HCT116 (cell line): ENCODE data around the gene CAPN5. TPM values are rescaled to one million over a fixed set of nuclear protein-coding genes. Genes with fewer than 3 reads are reported as not detected.

Experiments
- ATAC-seq: fragments of 200-7000 bp; cut with Tn5 transposase; 2 replicates; pipeline ENCODE4 v1.9.1; 2020; ENCODE audit warnings: mild to moderate bottlenecking, moderate library complexity
- BruUV-seq: library from RNA; stranded (reverse); fragments of 400-500 nt; replicated peaks from 2 replicates; lab custom pipeline; 2021; lab: Mats Ljungman, UMichigan
- CTCF ChIA-PET: fragments of 300-600 bp; sonication (Branson Sonifier 250); formaldehyde crosslinking; loops from one replicate; lab custom pipeline; 2021; ENCODE audit warnings: antibody characterized with exemption; lab: Charles Lee
- POLR2A ChIA-PET: fragments of 300-600, 350-600 bp; sonication (Branson Sonifier 250); formaldehyde crosslinking; loops from one replicate; lab custom pipeline; 2021; ENCODE audit warnings: antibody characterized with exemption; lab: Charles Lee
- RAD21 ChIA-PET, 2 experiments: fragments of 300-600 bp; sonication (Branson Sonifier 250); formaldehyde crosslinking; loops; one replicate each; lab custom pipeline; 2023; ENCODE audit warnings: low total read pairs in 2 of 2; ENCODE audit not compliant: uncharacterized antibody in 2 of 2, unreplicated experiment in 2 of 2, low non-redundant PET in 1 of 2; lab: Charles Lee
- DNase-seq: peaks from one replicate; pipeline ENCODE4 v3.0.0-alpha.2; 2010; ENCODE audit warnings: low read depth, low spot score
- H2AFZ ChIP-seq: fragments of 200-600 bp; shearing (Covaris generic), sonication (generic); 2 replicates; pipeline ENCODE4 v1.6.1; 2017; ENCODE audit warnings: low read depth, mixed run types, mixed read lengths, antibody characterized with exemption, low read length; ENCODE audit not compliant: poor library complexity, severe bottlenecking
- H3K27ac ChIP-seq: 2 replicates; pipeline ENCODE4 v1.5.1; 2012; ENCODE audit warnings: low read depth, low read length
- H3K27me3 ChIP-seq: fragments of 200-600 bp; sonication (generic); 2 replicates; pipeline ENCODE4 v1.6.1; 2016; ENCODE audit warnings: mixed run types, low read length, mixed read lengths; ENCODE audit not compliant: insufficient read depth
- H3K36me3 ChIP-seq, 2 experiments: fragments of 200-500 bp in 1 of 2; fragments of 200-600 bp in 1 of 2; sonication (Bioruptor generic) in 1 of 2; sonication (generic) in 1 of 2; 2 replicates each; pipeline versions ENCODE4 v1.5.1 to v1.6.1; 2014 to 2016; ENCODE audit warnings: low read length in 2 of 2, inconsistent platforms in 1 of 2, mixed read lengths in 1 of 2, mixed run types in 1 of 2; ENCODE audit not compliant: insufficient read depth in 2 of 2, control insufficient read depth in 1 of 2
- H3K4me1 ChIP-seq, 2 experiments: fragments of 200-600 bp in 1 of 2; sonication (generic) in 1 of 2; 2 replicates each; pipeline versions ENCODE4 v1.5.1 to v1.6.1; 2012 to 2017; ENCODE audit warnings: low read length in 2 of 2, inconsistent platforms in 1 of 2, mild to moderate bottlenecking in 1 of 2, mixed read lengths in 1 of 2, mixed run types in 1 of 2, moderate library complexity in 1 of 2; ENCODE audit not compliant: insufficient read depth in 2 of 2, control insufficient read depth in 1 of 2
- H3K4me2 ChIP-seq: fragments of 200-600 bp; sonication (generic); 2 replicates; pipeline ENCODE4 v1.6.1; 2017; ENCODE audit warnings: mixed run types, low read length, mixed read lengths
- H3K4me3 ChIP-seq, 2 experiments: fragments of 200-600 bp in 1 of 2; sonication (generic) in 1 of 2; replicated peaks in 1 of 2; 2 replicates each; pipeline ENCODE4 v1.5.1; 2011 to 2016; ENCODE audit warnings: low read length in 2 of 2, control low read depth in 1 of 2, low read depth in 1 of 2, mild to moderate bottlenecking in 1 of 2, mixed read lengths in 1 of 2, mixed run types in 1 of 2
- H3K79me2 ChIP-seq: fragments of 200-600 bp; sonication (generic); 2 replicates; pipeline ENCODE4 v1.6.1; 2017; ENCODE audit warnings: mild to moderate bottlenecking, mixed run types, low read length, moderate library complexity, mixed read lengths; ENCODE audit not compliant: insufficient read depth
- H3K9ac ChIP-seq: fragments of 200-600 bp; sonication (generic); 2 replicates; pipeline ENCODE4 v1.6.1; 2016; ENCODE audit warnings: low read length, mixed read lengths
- H3K9me2 ChIP-seq: fragments of 200-600 bp; sonication (generic), shearing (Covaris generic); 2 replicates; pipeline ENCODE4 v1.6.1; 2017; ENCODE audit warnings: mixed run types, mild to moderate bottlenecking, moderate library complexity; ENCODE audit not compliant: insufficient read depth
- H3K9me3 ChIP-seq, 2 experiments: fragments of 200-500 bp in 1 of 2; fragments of 200-600 bp in 1 of 2; sonication (Bioruptor generic) in 1 of 2; sonication (generic) in 1 of 2; 2 replicates each; pipeline ENCODE4 v1.6.1; 2014 to 2017; ENCODE audit warnings: low read length in 2 of 2, mixed read lengths in 2 of 2, inconsistent platforms in 1 of 2, low read depth in 1 of 2, mild to moderate bottlenecking in 1 of 2, mixed run types in 1 of 2, moderate library complexity in 1 of 2; ENCODE audit not compliant: control insufficient read depth in 1 of 2, insufficient read depth in 1 of 2
- H4K20me1 ChIP-seq: fragments of 200-600 bp; sonication (generic), shearing (Covaris generic); 2 replicates; pipeline ENCODE4 v1.6.1; 2017; ENCODE audit warnings: mixed run types, mild to moderate bottlenecking, moderate library complexity; ENCODE audit not compliant: insufficient read depth
- CBX3 ChIP-seq: IDR thresholded peaks from 2 replicates; pipeline ENCODE4 v1.6.1; 2012; ENCODE audit warnings: low read depth
- CEBPB ChIP-seq: IDR thresholded peaks from 2 replicates; pipeline ENCODE4 v1.6.1; 2012; ENCODE audit warnings: low read depth
- EGR1 ChIP-seq: IDR thresholded peaks from 2 replicates; pipeline ENCODE4 v1.6.1; 2012; ENCODE audit warnings: low read depth
- ELF1 ChIP-seq: IDR thresholded peaks from 2 replicates; pipeline ENCODE4 v1.6.1; 2012; ENCODE audit warnings: low read depth, borderline replicate concordance
- EZH2 ChIP-seq: fragments of 200-600 bp; sonication (generic); IDR thresholded peaks from 2 replicates; pipeline ENCODE4 v1.6.1; 2017; ENCODE audit warnings: antibody characterized with exemption, mixed run types
- EZH2phosphoT487 ChIP-seq: fragments of 200-600 bp; IDR thresholded peaks from 2 replicates; pipeline ENCODE4 v1.6.1; 2018; ENCODE audit warnings: antibody characterized with exemption, borderline replicate concordance
- FOSL1 ChIP-seq: IDR thresholded peaks from 2 replicates; pipeline ENCODE4 v1.6.1; 2012; ENCODE audit warnings: low read depth
- JUND ChIP-seq: IDR thresholded peaks from 2 replicates; pipeline ENCODE4 v1.6.1; 2012
- POLR2A ChIP-seq: IDR thresholded peaks from 2 replicates; pipeline ENCODE4 v1.7.0; 2011; ENCODE audit warnings: borderline replicate concordance; ENCODE audit not compliant: insufficient read depth, insufficient read length; ENCODE audit errors: extremely low read depth
- POLR2AphosphoS5 ChIP-seq: IDR thresholded peaks from 2 replicates; pipeline ENCODE4 v1.6.1; 2011; ENCODE audit warnings: mild to moderate bottlenecking, low read depth, low read length, moderate library complexity
- SIN3A ChIP-seq: IDR thresholded peaks from 2 replicates; pipeline ENCODE4 v1.6.1; 2012; ENCODE audit warnings: low read depth
- SP1 ChIP-seq: IDR thresholded peaks from 2 replicates; pipeline ENCODE4 v1.6.1; 2012; ENCODE audit warnings: low read depth
- SRF ChIP-seq: IDR thresholded peaks from 2 replicates; pipeline ENCODE4 v1.6.1; 2012; ENCODE audit warnings: low read depth
- TCF7L2 ChIP-seq: IDR thresholded peaks from 2 replicates; pipeline ENCODE4 v1.7.0; 2011; ENCODE audit warnings: borderline replicate concordance, inconsistent platforms; ENCODE audit not compliant: insufficient read depth, insufficient read length; ENCODE audit errors: extremely low read depth
- YY1 ChIP-seq: IDR thresholded peaks from 2 replicates; pipeline ENCODE4 v1.6.1; 2011; ENCODE audit warnings: low read length, low read depth, moderate library complexity, mild to moderate bottlenecking; ENCODE audit not compliant: insufficient replicate concordance; ENCODE audit errors: extremely low read depth
- ZFX ChIP-seq: fragments of 450-650 bp; IDR thresholded peaks from 2 replicates; pipeline ENCODE4 v1.6.1; 2017
- ZNF274 ChIP-seq: fragments of 200-500 bp; sonication (Bioruptor generic); IDR thresholded peaks from 2 replicates; pipeline ENCODE4 v1.6.1; 2014; ENCODE audit warnings: mild to moderate bottlenecking, low read depth, low read length, inconsistent platforms
- intact Hi-C: fragments of 100-400 bp; cut with micrococcal nuclease; formaldehyde crosslinking; loops from 2 replicates; pipeline ENCODE4 v1.10.0; 2022
- total RNA-seq: library from RNA; stranded (reverse); gene quantifications from one replicate; pipeline ENCODE4 v1.2.1, GENCODE V29; 2021; ENCODE audit not compliant: unreplicated experiment
- TF ChIP-seq, protein P1 (sequence below): IDR thresholded peaks from 2 replicates; pipeline ENCODE4 v1.6.1; 2012; ENCODE audit warnings: low read depth
- TF ChIP-seq, protein P2 (sequence below): IDR thresholded peaks from 2 replicates; pipeline ENCODE4 v1.6.1; 2011; ENCODE audit warnings: mild to moderate bottlenecking, low read length, moderate library complexity; ENCODE audit not compliant: insufficient replicate concordance; ENCODE audit errors: extremely low read depth
- TF ChIP-seq, protein P3 (sequence below): IDR thresholded peaks from 2 replicates; pipeline ENCODE4 v1.6.1; 2012

Gene CAPN5
- total RNA-seq, 1 experiment from 2014 or later = 8.6 TPM

DNA sequence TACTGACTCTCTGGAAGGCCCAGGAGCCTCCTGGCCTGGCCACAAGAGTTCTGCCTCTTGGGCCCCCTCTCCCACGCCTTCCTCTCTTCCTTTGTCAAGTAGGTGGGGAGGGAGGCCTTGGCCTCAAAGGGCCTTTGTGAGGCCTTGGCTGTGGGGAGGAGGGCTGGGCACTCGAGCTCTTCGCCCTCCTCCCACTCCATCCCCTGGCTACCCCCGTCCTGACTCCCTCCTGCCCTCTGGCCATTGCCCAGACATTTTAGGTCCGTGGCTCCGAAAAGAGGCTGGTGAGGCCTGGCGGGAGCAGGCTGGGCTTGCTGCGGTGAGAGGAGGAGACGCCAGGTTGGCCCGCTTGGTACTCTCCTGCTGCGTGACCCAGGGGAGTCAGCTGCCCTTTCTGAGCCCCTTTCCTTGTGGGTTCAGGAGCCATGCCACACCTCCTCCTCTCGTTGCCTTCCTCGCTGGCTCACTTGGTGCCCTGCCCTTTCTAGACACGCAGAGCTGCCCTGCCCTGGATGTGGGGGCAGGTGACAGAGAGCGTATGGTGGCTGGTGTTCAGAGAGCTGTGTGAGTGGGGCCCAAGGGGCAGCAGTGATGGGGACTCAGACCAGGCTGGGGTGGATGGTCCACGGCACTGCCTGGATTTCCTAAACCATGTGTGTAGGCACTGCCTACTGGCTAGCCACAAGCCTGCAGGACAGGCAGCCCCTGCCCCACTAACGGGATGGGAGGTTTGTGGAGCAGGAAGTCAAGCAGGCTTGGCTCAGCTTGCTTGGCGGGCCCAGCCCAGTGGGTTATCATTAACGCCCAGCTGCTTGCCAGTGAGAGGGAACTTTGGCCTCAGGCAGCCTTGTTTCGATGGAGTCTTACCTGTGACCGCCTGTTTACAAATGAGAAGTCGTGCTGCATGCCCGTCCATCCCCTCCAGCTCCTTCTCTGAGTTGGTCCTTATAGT is 20.0 kb downstream of the CAPN5 start:
- Histone ChIP-seq H3K27ac (no peak overlapping the region), H3K4me2 (no peak overlapping the region), H3K27me3 (no peaks in the 10 kb centered on the region), H3K9me2 (no peaks in the 10 kb centered on the region), H2AFZ (no peak overlapping the region), H3K36me3 (no peaks in the 10 kb centered on the region), H4K20me1 (no peaks in the 10 kb centered on the region), H3K4me1 (peaks cover 2 to 11% of the 10 kb centered on the region in 2 experiments; a peak in 1 of 4 replicates), H3K9ac (no peak overlapping the region), H3K4me3 (no peak overlapping the region), H3K79me2 (no peaks in the 10 kb centered on the region), H3K9me3 (no peaks in the 10 kb centered on the region)
- POLR2A ChIA-PET = no interaction called here
- TF ChIP-seq SRF = no peak
- TF ChIP-seq SIN3A = no peak
- no peak for TF ChIP-seq EGR1
- no peak for TF ChIP-seq ZFX
- TF ChIP-seq, protein P1, sequence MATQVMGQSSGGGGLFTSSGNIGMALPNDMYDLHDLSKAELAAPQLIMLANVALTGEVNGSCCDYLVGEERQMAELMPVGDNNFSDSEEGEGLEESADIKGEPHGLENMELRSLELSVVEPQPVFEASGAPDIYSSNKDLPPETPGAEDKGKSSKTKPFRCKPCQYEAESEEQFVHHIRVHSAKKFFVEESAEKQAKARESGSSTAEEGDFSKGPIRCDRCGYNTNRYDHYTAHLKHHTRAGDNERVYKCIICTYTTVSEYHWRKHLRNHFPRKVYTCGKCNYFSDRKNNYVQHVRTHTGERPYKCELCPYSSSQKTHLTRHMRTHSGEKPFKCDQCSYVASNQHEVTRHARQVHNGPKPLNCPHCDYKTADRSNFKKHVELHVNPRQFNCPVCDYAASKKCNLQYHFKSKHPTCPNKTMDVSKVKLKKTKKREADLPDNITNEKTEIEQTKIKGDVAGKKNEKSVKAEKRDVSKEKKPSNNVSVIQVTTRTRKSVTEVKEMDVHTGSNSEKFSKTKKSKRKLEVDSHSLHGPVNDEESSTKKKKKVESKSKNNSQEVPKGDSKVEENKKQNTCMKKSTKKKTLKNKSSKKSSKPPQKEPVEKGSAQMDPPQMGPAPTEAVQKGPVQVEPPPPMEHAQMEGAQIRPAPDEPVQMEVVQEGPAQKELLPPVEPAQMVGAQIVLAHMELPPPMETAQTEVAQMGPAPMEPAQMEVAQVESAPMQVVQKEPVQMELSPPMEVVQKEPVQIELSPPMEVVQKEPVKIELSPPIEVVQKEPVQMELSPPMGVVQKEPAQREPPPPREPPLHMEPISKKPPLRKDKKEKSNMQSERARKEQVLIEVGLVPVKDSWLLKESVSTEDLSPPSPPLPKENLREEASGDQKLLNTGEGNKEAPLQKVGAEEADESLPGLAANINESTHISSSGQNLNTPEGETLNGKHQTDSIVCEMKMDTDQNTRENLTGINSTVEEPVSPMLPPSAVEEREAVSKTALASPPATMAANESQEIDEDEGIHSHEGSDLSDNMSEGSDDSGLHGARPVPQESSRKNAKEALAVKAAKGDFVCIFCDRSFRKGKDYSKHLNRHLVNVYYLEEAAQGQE = no peak
- TF ChIP-seq CEBPB = no peak
- no peak for TF ChIP-seq ZNF274
- TF ChIP-seq POLR2AphosphoS5 = no peak
- TF ChIP-seq SP1 = no peak
- TF ChIP-seq, protein P2, sequence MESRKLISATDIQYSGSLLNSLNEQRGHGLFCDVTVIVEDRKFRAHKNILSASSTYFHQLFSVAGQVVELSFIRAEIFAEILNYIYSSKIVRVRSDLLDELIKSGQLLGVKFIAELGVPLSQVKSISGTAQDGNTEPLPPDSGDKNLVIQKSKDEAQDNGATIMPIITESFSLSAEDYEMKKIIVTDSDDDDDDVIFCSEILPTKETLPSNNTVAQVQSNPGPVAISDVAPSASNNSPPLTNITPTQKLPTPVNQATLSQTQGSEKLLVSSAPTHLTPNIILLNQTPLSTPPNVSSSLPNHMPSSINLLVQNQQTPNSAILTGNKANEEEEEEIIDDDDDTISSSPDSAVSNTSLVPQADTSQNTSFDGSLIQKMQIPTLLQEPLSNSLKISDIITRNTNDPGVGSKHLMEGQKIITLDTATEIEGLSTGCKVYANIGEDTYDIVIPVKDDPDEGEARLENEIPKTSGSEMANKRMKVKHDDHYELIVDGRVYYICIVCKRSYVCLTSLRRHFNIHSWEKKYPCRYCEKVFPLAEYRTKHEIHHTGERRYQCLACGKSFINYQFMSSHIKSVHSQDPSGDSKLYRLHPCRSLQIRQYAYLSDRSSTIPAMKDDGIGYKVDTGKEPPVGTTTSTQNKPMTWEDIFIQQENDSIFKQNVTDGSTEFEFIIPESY = no peak
- no peak for TF ChIP-seq TCF7L2
- TF ChIP-seq FOSL1 = no peak
- no peak for TF ChIP-seq EZH2
- no peak for TF ChIP-seq CBX3
- no peak for TF ChIP-seq ELF1
- TF ChIP-seq, protein P3, sequence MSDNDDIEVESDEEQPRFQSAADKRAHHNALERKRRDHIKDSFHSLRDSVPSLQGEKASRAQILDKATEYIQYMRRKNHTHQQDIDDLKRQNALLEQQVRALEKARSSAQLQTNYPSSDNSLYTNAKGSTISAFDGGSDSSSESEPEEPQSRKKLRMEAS = no peak
- TF ChIP-seq EZH2phosphoT487 = no peak
- TF ChIP-seq POLR2A = no peak
- no peak for TF ChIP-seq YY1
- TF ChIP-seq JUND = no peak
- DNase-seq (no peak), ATAC-seq (no peak)
- CTCF ChIA-PET = interaction anchor here (1.3 kb wide), 1 partner anchor 9 kb away, joined by 3 read pairs; no protein-coding TSS in a partner anchor
- no TSS peak for BruUV-seq
- intact Hi-C loops = no loop called here
- RAD21 ChIA-PET = interaction anchor here in 1 of 2 experiments (0.6 kb wide), 1 partner anchor 23 kb away, joined by 3 read pairs; no protein-coding TSS in a partner anchor
